Cardiac fibroblast (primary cell): ENCODE measurements around the gene XRRA1.

Experiments
- DNase-seq, 2 donors: peaks; one replicate each; pipeline versions ENCODE4 v3.0.0 to v3.0.0-alpha.2; 2010; ENCODE audit warnings: low read depth in 2 of 2
- H3K4me3 ChIP-seq, 2 donors: replicated peaks in 1 of 2; 1 replicate in 1 of 2; 2 replicates in 1 of 2; pipeline ENCODE4 v1.5.1; 2011; ENCODE audit warnings: low read depth in 2 of 2, low read length in 2 of 2, mild to moderate bottlenecking in 2 of 2, moderate library complexity in 1 of 2
- CTCF ChIP-seq: IDR thresholded peaks from one replicate; pipeline ENCODE4 v1.5.1; 2011; ENCODE audit warnings: low read depth, mild to moderate bottlenecking, low read length, inconsistent platforms

The XRRA1 gene

GRCh38 chr11:74815966-74816365 lies 132.9 kb downstream of the XRRA1 start:
- TF ChIP-seq CTCF, result no peak
- DNase-seq, result peak in 1 of 2 donors; percentile 33
- no peak overlapping the region for H3K4me3 ChIP-seq

- no peak for DNase-seq
- TF ChIP-seq CTCF, result no peak
- no peak overlapping the region for H3K4me3 ChIP-seq
Observed at GRCh38 chr11:74809801-74810200, 139.1 kb downstream of the XRRA1 start.

- TF ChIP-seq CTCF, result no peak
- H3K4me3 ChIP-seq, result no peak overlapping the region
- peak in 1 of 2 donors; percentile 25 for DNase-seq
Observed at GRCh38 chr11:74806267-74806666, 142.6 kb downstream of the XRRA1 start.

- no peak for TF ChIP-seq CTCF
- no peak for DNase-seq
- no peak overlapping the region for H3K4me3 ChIP-seq
Observed at GRCh38 chr11:74791333-74792100, 157.4 kb downstream of the XRRA1 start.
